GM21515 (cell line): ENCODE data around the gene LRRC40.
A peak's percentile ranks its signal among the peaks of the same experiment; 100 is the strongest.
"Not testable (repeated sequence)": the region's sequence is repeated elsewhere in the genome, so short reads cannot be mapped to it uniquely, and the experiment has no call there.

Experiments
- ATAC-seq: cut with Tn5 transposase; IDR thresholded peaks from one replicate; pipeline ENCODE4 v1.9.1; 2021; ENCODE audit not compliant: unreplicated experiment

The LRRC40 gene

GRCh38 chr1:70204139-70204538 is 1.2 kb downstream of the LRRC40 start:
- ATAC-seq = no peak

- no peak for ATAC-seq
These were observed 3.1 kb downstream of the LRRC40 start for GRCh38 chr1:70202173-70202758.

GRCh38 chr1:70200065-70200464 is 5.3 kb downstream of the LRRC40 start:
- no peak for ATAC-seq

GRCh38 chr1:70196333-70196732 is 9.0 kb downstream of the LRRC40 start:
- no peak for ATAC-seq

- peak; percentile 61 for ATAC-seq
These were observed 10.0 kb downstream of the LRRC40 start for GRCh38 chr1:70195342-70195741.

GRCh38 chr1:70194601-70195000 is 10.8 kb downstream of the LRRC40 start:
- no peak for ATAC-seq

- not testable (repeated sequence) for ATAC-seq
These were observed 12.9 kb downstream of the LRRC40 start for GRCh38 chr1:70192446-70192845.

- no peak for ATAC-seq
These were observed 15.2 kb downstream of the LRRC40 start for GRCh38 chr1:70190180-70190579.

- ATAC-seq = no peak
These were observed 16.9 kb downstream of the LRRC40 start for GRCh38 chr1:70188522-70188921.

- not testable (repeated sequence) for ATAC-seq
These were observed 20.2 kb downstream of the LRRC40 start for GRCh38 chr1:70185181-70185580.

- no peak for ATAC-seq
These were observed 33.9 kb downstream of the LRRC40 start for GRCh38 chr1:70171512-70171911.

GRCh38 chr1:70169018-70169839 is 36.1 kb downstream of the LRRC40 start:
- no peak for ATAC-seq

GRCh38 chr1:70168283-70168682 is 37.1 kb downstream of the LRRC40 start:
- ATAC-seq = no peak

- no peak for ATAC-seq
These were observed 41.0 kb downstream of the LRRC40 start for GRCh38 chr1:70164350-70164749.

- ATAC-seq = no peak
These were observed 48.8 kb downstream of the LRRC40 start for GRCh38 chr1:70156529-70157120.

- no peak for ATAC-seq
These were observed 51.6 kb downstream of the LRRC40 start for GRCh38 chr1:70153739-70154138.

- ATAC-seq = no peak
These were observed 54.9 kb downstream of the LRRC40 start for GRCh38 chr1:70150444-70150843.

GRCh38 chr1:70146488-70146887 is 58.9 kb downstream of the LRRC40 start:
- ATAC-seq = no peak

- ATAC-seq = no peak
These were observed 62.2 kb downstream of the LRRC40 start for GRCh38 chr1:70143048-70143659.

GRCh38 chr1:70142075-70142474 is 63.3 kb downstream of the LRRC40 start:
- no peak for ATAC-seq

- no peak for ATAC-seq
These were observed 64.5 kb downstream of the LRRC40 start for GRCh38 chr1:70140894-70141293.

- no peak for ATAC-seq
These were observed 65.0 kb downstream of the LRRC40 start for GRCh38 chr1:70140343-70140742.
